ENCODE results near the gene MYOZ2.

MYOZ2 gene

GRCh38 chr4:119135721-119136121 is at the start of gene MYOZ2:
Gene MYOZ2, plus strand, starts transcription at chr4:119135832. Its CDS starts 694 bp downstream, at chr4:119136526.
- no peak for DNase-seq (ENCODE audit: low read depth)

GRCh38 chr4:119087121-119087520 is 48.5 kb upstream of the MYOZ2 start:
- no peak for DNase-seq (ENCODE audit: low read depth)

- no peak for DNase-seq (ENCODE audit: low read depth)
Observed at GRCh38 chr4:119087656-119088055, 48.0 kb upstream of the MYOZ2 start.

- DNase-seq (ENCODE audit: low read depth): no peak
Observed at GRCh38 chr4:119093042-119093827, 42.4 kb upstream of the MYOZ2 start.

GRCh38 chr4:119097282-119097900 is 38.2 kb upstream of the MYOZ2 start:
- DNase-seq (ENCODE audit: low read depth): no peak

- no peak for DNase-seq (ENCODE audit: low read depth)
Observed at GRCh38 chr4:119098306-119098705, 37.3 kb upstream of the MYOZ2 start.

- DNase-seq (ENCODE audit: low read depth): no peak
Observed at GRCh38 chr4:119099227-119099810, 36.3 kb upstream of the MYOZ2 start.

GRCh38 chr4:119100655-119101054 is 35.0 kb upstream of the MYOZ2 start:
- DNase-seq (ENCODE audit: low read depth): no peak

GRCh38 chr4:119103263-119103662 is 32.4 kb upstream of the MYOZ2 start:
- DNase-seq (ENCODE audit: low read depth): no peak

- DNase-seq (ENCODE audit: low read depth): no peak
Observed at GRCh38 chr4:119104644-119105273, 30.9 kb upstream of the MYOZ2 start.

- DNase-seq (ENCODE audit: low read depth): no peak
Observed at GRCh38 chr4:119105605-119106004, 30.0 kb upstream of the MYOZ2 start.

GRCh38 chr4:119106036-119107000 is 29.3 kb upstream of the MYOZ2 start:
- no peak for DNase-seq (ENCODE audit: low read depth)

GRCh38 chr4:119110121-119110520 is 25.5 kb upstream of the MYOZ2 start:
- no peak for DNase-seq (ENCODE audit: low read depth)

- DNase-seq (ENCODE audit: low read depth): no peak
Observed at GRCh38 chr4:119111296-119111695, 24.3 kb upstream of the MYOZ2 start.

GRCh38 chr4:119113033-119113655 is 22.5 kb upstream of the MYOZ2 start:
- DNase-seq (ENCODE audit: low read depth): no peak

- no peak for DNase-seq (ENCODE audit: low read depth)
Observed at GRCh38 chr4:119116021-119116420, 19.6 kb upstream of the MYOZ2 start.

- DNase-seq (ENCODE audit: low read depth): no peak
Observed at GRCh38 chr4:119116925-119117900, 18.4 kb upstream of the MYOZ2 start.

GRCh38 chr4:119118397-119118796 is 17.2 kb upstream of the MYOZ2 start:
- no peak for DNase-seq (ENCODE audit: low read depth)

- no peak for DNase-seq (ENCODE audit: low read depth)
Observed at GRCh38 chr4:119124352-119124751, 11.3 kb upstream of the MYOZ2 start.

- no peak for DNase-seq (ENCODE audit: low read depth)
Observed at GRCh38 chr4:119125931-119126330, 9.7 kb upstream of the MYOZ2 start.
